Parathyroid adenoma (tissue), 2 donors: Measurements from ENCODE around the gene TUBGCP3.

ENCODE experiments used
- H2AFZ ChIP-seq: fragments of 300-600 bp; sonication (generic); one replicate; pipeline ENCODE4 v1.7.0; 2017; ENCODE audit warnings: antibody characterized with exemption, mild to moderate bottlenecking
- H3K27ac ChIP-seq: fragments of 300-600 bp; sonication (generic); one replicate; pipeline ENCODE4 v1.7.0; 2017
- H3K27me3 ChIP-seq: fragments of 300-600 bp; sonication (generic); one replicate; pipeline ENCODE4 v1.7.0; 2017; ENCODE audit warnings: low read length; ENCODE audit not compliant: control insufficient read depth, insufficient read depth
- H3K36me3 ChIP-seq: fragments of 300-600 bp; sonication (generic); one replicate; pipeline ENCODE4 v1.7.0; 2017; ENCODE audit warnings: low read length; ENCODE audit not compliant: control insufficient read depth, insufficient read depth
- H3K4me1 ChIP-seq: fragments of 300-600 bp; sonication (generic); one replicate; pipeline ENCODE4 v1.7.0; 2017; ENCODE audit warnings: control low read depth
- H3K4me2 ChIP-seq: fragments of 300-600 bp; sonication (generic); one replicate; pipeline ENCODE4 v1.7.0; 2017; ENCODE audit warnings: low read length
- H3K4me3 ChIP-seq: fragments of 300-600 bp; sonication (generic); one replicate; pipeline ENCODE4 v1.7.0; 2017; ENCODE audit warnings: low read depth, low read length
- H3K79me2 ChIP-seq: fragments of 300-600 bp; sonication (generic); one replicate; pipeline ENCODE4 v1.7.0; 2017; ENCODE audit warnings: control low read depth
- H3K9ac ChIP-seq: fragments of 300-600 bp; sonication (generic); one replicate; pipeline ENCODE4 v1.7.0; 2017; ENCODE audit warnings: mild to moderate bottlenecking
- H3K9me3 ChIP-seq: fragments of 300-600 bp; sonication (generic); one replicate; pipeline ENCODE4 v1.7.0; 2017; ENCODE audit warnings: low read length; ENCODE audit not compliant: control insufficient read depth
- CTCF ChIP-seq: fragments of 300-600 bp; sonication (generic); IDR thresholded peaks from one replicate; pipeline ENCODE4 v1.7.0; 2017; ENCODE audit warnings: antibody characterized with exemption, mild to moderate bottlenecking
- donor health status: primary hyperparathyroidism.

Gene TUBGCP3

GRCh38 chr13:112529216-112529615 lies 58.7 kb downstream of the TUBGCP3 start:
- Histone ChIP-seq H2AFZ (no peak overlapping the region), H3K9ac (no peak overlapping the region), H3K27ac (no peak overlapping the region), H3K4me1 (no peaks in the 10 kb centered on the region), H3K27me3 (no peaks in the 10 kb centered on the region), H3K9me3 (no peaks in the 10 kb centered on the region), H3K4me3 (no peak overlapping the region), H3K4me2 (no peak overlapping the region), H3K79me2 (peaks cover 5% of the 10 kb centered on the region), H3K36me3 (no peaks in the 10 kb centered on the region)
- no peak for TF ChIP-seq CTCF

- no peaks in the 10 kb centered on the region for H3K27me3 ChIP-seq
- no peak overlapping the region for H3K27ac ChIP-seq
- no peaks in the 10 kb centered on the region for H3K9me3 ChIP-seq
- H3K9ac ChIP-seq: no peak overlapping the region
- H3K4me1 ChIP-seq: no peaks in the 10 kb centered on the region
- H3K4me2 ChIP-seq: no peak overlapping the region
- no peak for TF ChIP-seq CTCF
- H3K79me2 ChIP-seq: peaks cover 5% of the 10 kb centered on the region
- no peak overlapping the region for H3K4me3 ChIP-seq
- H3K36me3 ChIP-seq: no peaks in the 10 kb centered on the region
- no peak overlapping the region for H2AFZ ChIP-seq
Measured at GRCh38 chr13:112526146-112526853, 61.7 kb downstream of the TUBGCP3 start.

DNA sequence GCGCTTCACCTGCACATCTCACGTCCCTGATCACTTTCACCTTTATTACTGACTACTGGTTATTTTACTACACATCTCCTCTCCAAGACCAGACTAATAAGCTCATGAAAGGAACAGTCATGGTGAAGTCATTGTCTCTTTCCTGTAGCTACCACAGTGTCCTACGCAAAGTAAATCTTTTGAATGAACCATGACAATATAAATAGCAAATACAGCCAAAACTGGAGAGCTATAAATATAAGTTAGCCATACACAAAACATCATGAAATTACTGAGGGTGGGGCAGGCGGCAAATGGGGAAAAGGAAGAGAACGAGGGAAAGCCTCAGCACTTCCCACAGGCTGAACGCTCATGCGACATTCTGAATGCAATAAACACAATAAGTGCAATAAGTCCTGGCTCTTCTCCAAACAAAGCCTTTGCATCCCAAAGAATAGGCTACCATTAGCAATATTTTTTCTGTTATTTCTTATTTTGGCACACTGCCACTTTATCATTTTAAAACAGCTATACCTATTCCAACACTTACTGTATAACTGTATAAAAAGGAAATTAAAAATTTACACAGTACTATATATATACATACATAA lies 62.5 kb downstream of the TUBGCP3 start:
- Histone ChIP-seq H3K9me3 (no peaks in the 10 kb centered on the region), H3K4me3 (no peak overlapping the region)

DNA sequence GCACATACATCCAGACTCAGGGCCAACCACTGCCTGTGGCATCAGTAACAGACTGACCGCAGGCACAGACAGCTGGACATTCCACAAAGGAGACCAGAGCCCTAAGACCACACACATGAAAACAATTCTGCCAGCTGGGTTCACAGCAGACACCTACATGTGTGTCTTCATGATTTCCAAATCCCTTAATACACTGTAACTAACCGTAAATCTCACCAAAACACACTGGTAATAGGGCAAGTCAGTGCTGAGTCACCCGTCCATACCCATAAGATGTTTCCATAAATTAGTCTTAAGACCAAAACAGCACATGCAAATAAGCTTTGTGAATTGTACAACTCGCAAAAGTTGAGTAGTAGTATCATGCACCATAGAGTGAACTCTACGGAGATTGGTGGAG lies 65.4 kb downstream of the TUBGCP3 start:
- Histone ChIP-seq H3K79me2 (peaks cover 5% of the 10 kb centered on the region), H3K4me2 (no peak overlapping the region), H3K9me3 (no peaks in the 10 kb centered on the region), H3K27me3 (no peaks in the 10 kb centered on the region), H3K36me3 (no peaks in the 10 kb centered on the region), H3K4me1 (no peaks in the 10 kb centered on the region), H3K4me3 (no peak overlapping the region), H3K27ac (no peak overlapping the region), H3K9ac (no peak overlapping the region), H2AFZ (no peak overlapping the region)
- TF ChIP-seq CTCF: no peak

More for the DNA sequence above, 62.5 kb downstream of the TUBGCP3 start:
- Histone ChIP-seq H2AFZ (no peak overlapping the region), H3K9ac (no peak overlapping the region), H3K27ac (no peak overlapping the region), H3K27me3 (no peaks in the 10 kb centered on the region), H3K4me2 (no peak overlapping the region), H3K79me2 (peaks cover 5% of the 10 kb centered on the region), H3K36me3 (no peaks in the 10 kb centered on the region), H3K4me1 (no peaks in the 10 kb centered on the region)
- no peak for TF ChIP-seq CTCF
